BJ (cell line): ENCODE measurements around the gene CAMK4. TPM values are rescaled to one million over a fixed set of nuclear protein-coding genes. Genes with fewer than 3 reads are reported as not detected.
"Not testable (repeated sequence)": the region's sequence is repeated elsewhere in the genome, so short reads cannot be mapped to it uniquely, and the experiment has no call there.

Experiments used
- CTCF ChIA-PET: fragments of 350-600 bp; formaldehyde crosslinking; extraction: SDS; loops from one replicate; lab custom pipeline; 2021; ENCODE audit warnings: antibody characterized with exemption, inconsistent platforms; lab: Yijun Ruan, JAX
- POLR2A ChIA-PET: fragments of 300-600 bp; sonication (Branson Sonifier 250); formaldehyde crosslinking; extraction: SDS; loops from one replicate; lab custom pipeline; 2021; ENCODE audit warnings: antibody characterized with exemption; lab: Charles Lee
- DNase-seq: peaks from one replicate; pipeline ENCODE4 v3.0.0-alpha.2; 2011; ENCODE audit warnings: low read depth
- H3K27me3 ChIP-seq: 2 replicates; pipeline ENCODE4 v1.6.0; 2011; ENCODE audit warnings: low read length; ENCODE audit not compliant: control insufficient read depth, insufficient read depth
- H3K36me3 ChIP-seq: 2 replicates; pipeline ENCODE4 v1.5.1; 2011; ENCODE audit warnings: low read length; ENCODE audit not compliant: control insufficient read depth, insufficient read depth
- H3K4me3 ChIP-seq: 2 replicates; pipeline ENCODE4 v1.5.1; 2011; ENCODE audit warnings: low read depth, mild to moderate bottlenecking, control low read depth, low read length
- CTCF ChIP-seq: IDR thresholded peaks from 2 replicates; pipeline ENCODE4 v1.5.1; 2011; ENCODE audit warnings: low read depth, mild to moderate bottlenecking, control low read depth, inconsistent platforms, low read length, moderate library complexity; ENCODE audit not compliant: insufficient read depth
- polyA plus RNA-seq: library from polyadenylated mRNA; depleted of rRNA; stranded (reverse); fragments of >200 nt; gene quantifications from 2 replicates; pipeline ENCODE4 v1.2.3, GENCODE V29; 2011

CAMK4 gene
- polyA plus RNA-seq, 1 experiment, result 0.78 TPM

DNA sequence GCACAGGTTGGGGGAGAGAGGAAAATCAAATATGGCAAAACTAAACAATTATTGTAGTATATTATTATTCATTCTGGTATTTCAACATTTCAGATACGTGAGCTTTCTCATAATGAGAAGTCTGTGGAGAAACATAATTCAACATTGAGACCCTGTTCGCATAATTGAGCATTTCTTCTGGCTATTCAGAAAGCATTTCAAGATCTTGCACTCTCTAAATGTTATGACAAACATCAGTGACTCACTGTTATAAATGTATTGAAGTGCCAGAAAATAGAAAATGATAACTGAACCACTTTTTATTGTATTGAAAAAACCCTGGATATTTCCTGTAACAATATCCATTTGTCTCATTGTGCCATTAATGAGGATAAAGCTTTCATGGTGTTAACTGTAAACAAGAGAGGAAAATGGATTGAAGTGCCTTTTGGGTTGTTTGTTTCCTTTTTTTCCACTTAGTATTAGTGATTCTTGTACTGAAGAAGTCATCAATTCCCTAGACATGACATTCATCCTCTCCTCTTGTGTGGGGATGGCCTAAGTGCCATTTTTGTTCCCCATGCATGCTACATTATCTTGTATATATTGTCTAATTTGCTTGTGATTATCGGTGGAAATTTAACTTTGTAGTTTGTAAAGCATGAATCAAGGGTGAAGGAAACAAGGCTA lies 124.6 kb downstream of the CAMK4 start:
- no peaks in the 10 kb centered on the region for H3K27me3 ChIP-seq
- CTCF ChIA-PET, result no interaction called here
- no peak overlapping the region for H3K4me3 ChIP-seq
- no peak for DNase-seq
- POLR2A ChIA-PET, result no interaction called here
- H3K36me3 ChIP-seq, result no peaks in the 10 kb centered on the region
- TF ChIP-seq CTCF, result no peak

DNA sequence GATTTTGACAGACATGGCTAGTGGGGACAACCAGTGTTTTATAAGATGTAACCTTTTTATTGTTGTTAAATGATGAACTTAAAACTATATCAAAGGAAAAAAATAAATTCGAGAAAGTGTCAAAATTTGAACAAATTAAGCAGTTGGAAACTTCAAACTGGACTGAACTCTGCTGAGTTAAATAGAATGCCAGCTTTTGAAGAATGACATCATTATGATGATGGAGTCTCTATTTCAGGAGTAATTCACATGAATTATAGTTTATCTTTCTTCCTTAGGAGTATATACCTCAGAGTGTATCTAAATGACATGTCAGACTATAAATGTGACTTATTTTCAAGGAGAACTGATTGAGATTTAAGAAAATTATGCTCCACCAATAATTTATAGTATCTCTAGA lies 125.2 kb downstream of the CAMK4 start:
- no peak for TF ChIP-seq CTCF
- no peaks in the 10 kb centered on the region for H3K36me3 ChIP-seq
- no peak for DNase-seq
- H3K4me3 ChIP-seq, result no peak overlapping the region
- POLR2A ChIA-PET, result no interaction called here
- no peaks in the 10 kb centered on the region for H3K27me3 ChIP-seq
- CTCF ChIA-PET, result no interaction called here

DNA sequence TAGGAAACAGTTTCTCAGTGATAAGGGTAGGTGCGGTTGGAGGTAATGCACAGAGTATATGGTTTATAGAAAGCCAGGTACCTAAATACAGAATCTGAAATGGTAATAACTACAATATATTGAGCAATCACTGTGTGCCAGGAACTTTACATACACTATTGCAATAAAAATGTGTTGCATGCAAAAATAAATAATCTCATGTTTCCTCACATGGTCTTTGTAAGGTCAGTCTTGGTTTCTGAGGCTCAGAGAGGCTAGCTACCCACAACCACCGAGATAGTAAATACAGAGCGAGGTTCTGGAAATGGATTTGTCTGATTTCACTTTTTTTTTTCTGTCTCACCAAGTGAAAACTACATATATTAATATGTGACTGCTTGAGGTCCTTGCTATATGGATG lies 128.9 kb downstream of the CAMK4 start:
- Histone ChIP-seq H3K36me3 (no peaks in the 10 kb centered on the region), H3K4me3 (no peak overlapping the region), H3K27me3 (no peaks in the 10 kb centered on the region)
- ChIA-PET CTCF (no interaction called here), POLR2A (no interaction called here)
- DNase-seq, result no peak
- no peak for TF ChIP-seq CTCF

DNA sequence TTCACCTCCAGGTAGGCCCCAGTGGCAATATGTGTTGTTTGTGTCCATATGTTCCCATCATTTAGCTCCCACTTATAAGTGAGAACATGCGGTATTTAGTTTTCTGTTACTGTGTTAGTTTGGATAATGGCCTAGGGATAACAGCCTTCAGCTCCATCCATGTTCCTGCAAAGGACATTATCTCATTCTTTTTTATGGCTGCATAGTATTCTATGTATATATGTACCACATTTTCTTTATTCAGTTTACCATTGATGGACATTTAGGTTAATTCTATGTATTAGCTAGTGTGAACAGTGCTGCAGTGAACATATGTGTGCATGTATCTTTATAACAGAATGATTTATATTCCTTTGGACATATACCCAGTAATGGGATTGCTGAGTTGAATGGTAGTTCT lies 134.5 kb downstream of the CAMK4 start:
- CTCF ChIA-PET, result interaction anchor here (0.9 kb wide), 1 partner anchor 37 kb away, joined by 3 read pairs; no protein-coding TSS in a partner anchor
- POLR2A ChIA-PET, result not testable (repeated sequence)

GRCh38 chr5:111360173-111360572 lies 136.0 kb downstream of the CAMK4 start:
- Histone ChIP-seq H3K36me3 (no peaks in the 10 kb centered on the region), H3K27me3 (no peaks in the 10 kb centered on the region), H3K4me3 (no peak overlapping the region)
- CTCF ChIA-PET, result no interaction called here
- no peak for DNase-seq
- TF ChIP-seq CTCF, result no peak
- POLR2A ChIA-PET, result no interaction called here

More for the DNA sequence above, 134.5 kb downstream of the CAMK4 start:
- DNase-seq, H3K36me3 ChIP-seq, H3K27me3 ChIP-seq, H3K4me3 ChIP-seq: not testable (repeated sequence)

- TF ChIP-seq CTCF, result no peak
- Histone ChIP-seq H3K4me3 (no peak overlapping the region), H3K36me3 (no peaks in the 10 kb centered on the region), H3K27me3 (no peaks in the 10 kb centered on the region)
- ChIA-PET CTCF (no interaction called here), POLR2A (no interaction called here)
- DNase-seq, result no peak
These were observed 140.8 kb downstream of the CAMK4 start for GRCh38 chr5:111364992-111365391.
